Fibroblast of mammary gland (primary cell): ENCODE measurements around the gene CYP2S1.

Experiments
- DNase-seq: peaks from one replicate; pipeline ENCODE4 v3.0.0-alpha.2; 2010; ENCODE audit warnings: low read depth
- H3K4me3 ChIP-seq: 2 replicates; pipeline ENCODE4 v1.5.1; 2011; ENCODE audit warnings: low read depth, mild to moderate bottlenecking, low read length, moderate library complexity; ENCODE audit not compliant: control insufficient read depth
- TF ChIP-seq, protein P1 (sequence below): conservative IDR thresholded peaks from 2 replicates; pipeline ENCODE4 v1.5.1; 2011; ENCODE audit warnings: low read depth, low read length, inconsistent platforms; ENCODE audit not compliant: control insufficient read depth, insufficient read depth

CYP2S1 gene

DNA sequence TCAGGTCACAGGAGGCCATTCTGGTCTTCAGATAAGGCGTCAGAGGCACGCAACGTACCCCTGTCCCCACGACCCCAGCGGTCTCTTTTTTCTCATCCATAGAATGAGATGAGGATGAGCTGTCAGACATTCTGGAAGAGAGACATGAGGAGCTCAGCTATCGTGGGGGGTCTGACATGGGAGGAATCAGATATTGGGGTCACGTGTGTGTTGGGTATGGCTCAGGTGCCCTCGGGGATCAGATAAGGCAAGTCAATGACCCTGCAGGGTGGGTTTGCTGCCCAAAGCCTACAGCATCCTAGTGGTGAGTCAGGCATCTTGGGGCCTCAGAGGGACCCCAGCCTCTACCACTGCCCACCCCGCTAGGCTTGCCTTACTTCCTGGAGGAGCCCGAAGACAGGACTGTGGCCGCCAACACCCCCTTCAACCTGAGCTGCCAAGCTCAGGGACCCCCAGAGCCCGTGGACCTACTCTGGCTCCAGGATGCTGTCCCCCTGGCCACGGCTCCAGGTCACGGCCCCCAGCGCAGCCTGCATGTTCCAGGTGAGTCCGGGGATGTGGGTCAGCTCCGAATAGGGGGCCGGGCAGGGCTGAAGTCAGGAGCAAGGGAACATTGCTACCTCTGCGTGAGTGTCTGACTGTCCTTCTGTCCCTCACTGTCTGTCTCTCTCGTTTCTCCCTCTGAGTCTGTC, 28.6 kb downstream of the CYP2S1 start:
- TF ChIP-seq, protein P1, sequence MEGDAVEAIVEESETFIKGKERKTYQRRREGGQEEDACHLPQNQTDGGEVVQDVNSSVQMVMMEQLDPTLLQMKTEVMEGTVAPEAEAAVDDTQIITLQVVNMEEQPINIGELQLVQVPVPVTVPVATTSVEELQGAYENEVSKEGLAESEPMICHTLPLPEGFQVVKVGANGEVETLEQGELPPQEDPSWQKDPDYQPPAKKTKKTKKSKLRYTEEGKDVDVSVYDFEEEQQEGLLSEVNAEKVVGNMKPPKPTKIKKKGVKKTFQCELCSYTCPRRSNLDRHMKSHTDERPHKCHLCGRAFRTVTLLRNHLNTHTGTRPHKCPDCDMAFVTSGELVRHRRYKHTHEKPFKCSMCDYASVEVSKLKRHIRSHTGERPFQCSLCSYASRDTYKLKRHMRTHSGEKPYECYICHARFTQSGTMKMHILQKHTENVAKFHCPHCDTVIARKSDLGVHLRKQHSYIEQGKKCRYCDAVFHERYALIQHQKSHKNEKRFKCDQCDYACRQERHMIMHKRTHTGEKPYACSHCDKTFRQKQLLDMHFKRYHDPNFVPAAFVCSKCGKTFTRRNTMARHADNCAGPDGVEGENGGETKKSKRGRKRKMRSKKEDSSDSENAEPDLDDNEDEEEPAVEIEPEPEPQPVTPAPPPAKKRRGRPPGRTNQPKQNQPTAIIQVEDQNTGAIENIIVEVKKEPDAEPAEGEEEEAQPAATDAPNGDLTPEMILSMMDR: no peak
- no peak for DNase-seq
- peak overlapping the region; percentile 94 for H3K4me3 ChIP-seq

DNA sequence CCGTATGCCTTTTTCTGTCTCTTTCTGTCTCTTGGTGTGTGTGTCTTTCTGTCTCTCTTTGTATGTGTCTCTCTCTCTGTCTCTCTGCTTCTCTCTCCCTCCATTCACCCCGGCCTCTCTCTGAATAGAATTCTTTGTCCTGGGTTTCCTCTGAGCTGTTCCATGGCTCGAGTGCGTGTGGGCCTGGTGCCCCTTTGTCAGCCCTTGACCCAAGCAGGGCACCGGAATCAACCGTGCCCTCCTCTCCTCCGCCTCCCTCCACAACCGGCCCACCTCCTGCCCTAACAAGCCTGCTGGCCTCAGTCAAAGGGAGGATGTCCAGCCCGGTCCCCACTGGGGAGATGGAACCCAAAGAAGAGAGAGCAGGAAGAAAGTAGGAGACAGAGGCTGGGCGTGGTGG, 29.2 kb downstream of the CYP2S1 start:
- TF ChIP-seq, protein P1: no peak
- no peak overlapping the region for H3K4me3 ChIP-seq
- DNase-seq: no peak

DNA sequence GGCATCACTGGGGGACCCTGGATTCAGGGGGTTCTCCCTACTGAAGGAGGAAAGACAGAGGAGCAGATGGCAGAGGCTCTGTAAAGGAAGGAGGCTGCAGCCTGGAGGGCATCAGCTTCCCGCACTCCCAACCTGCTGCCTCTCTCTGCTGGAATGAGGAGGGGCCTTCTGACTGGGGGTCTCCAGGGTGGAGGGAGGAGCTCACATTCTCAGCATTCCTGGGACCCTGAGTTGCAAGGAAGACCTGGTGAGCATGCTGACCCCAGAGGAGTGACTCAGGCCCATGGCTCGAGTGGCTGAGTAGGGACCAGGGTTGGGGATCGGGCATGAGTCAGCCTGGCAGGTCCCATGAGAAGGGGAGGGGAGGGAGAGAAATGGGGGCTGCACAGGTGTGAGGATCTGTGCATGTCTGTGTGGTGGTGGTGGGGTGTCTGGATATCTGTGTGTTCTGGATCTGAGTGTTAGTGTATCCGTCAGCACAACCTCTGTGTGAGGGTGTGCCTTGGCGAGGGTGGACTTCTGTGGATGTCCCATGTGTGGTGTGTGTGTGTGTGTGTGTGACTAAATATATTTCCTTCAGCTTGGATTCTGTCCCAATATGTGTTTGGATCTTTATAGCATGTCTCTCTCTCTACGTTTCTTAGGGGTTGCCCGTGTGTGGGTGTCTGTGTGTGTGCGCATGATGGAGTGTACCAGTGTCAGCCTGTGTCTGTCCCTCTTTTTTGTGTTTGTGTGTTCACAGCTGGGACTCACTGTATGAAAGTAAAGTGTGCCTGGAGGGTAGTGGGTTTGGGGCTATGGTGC, 30.6 kb downstream of the CYP2S1 start:
- peak overlapping the region; percentile 26 for H3K4me3 ChIP-seq

GRCh38 chr19:41224632-41225031, 31.6 kb downstream of the CYP2S1 start:
- DNase-seq: no peak
- TF ChIP-seq, protein P1: no peak
- no peak overlapping the region for H3K4me3 ChIP-seq

More for the DNA sequence above, 30.6 kb downstream of the CYP2S1 start:
- TF ChIP-seq, protein P1: no peak
- peak; percentile 89 for DNase-seq

DNA sequence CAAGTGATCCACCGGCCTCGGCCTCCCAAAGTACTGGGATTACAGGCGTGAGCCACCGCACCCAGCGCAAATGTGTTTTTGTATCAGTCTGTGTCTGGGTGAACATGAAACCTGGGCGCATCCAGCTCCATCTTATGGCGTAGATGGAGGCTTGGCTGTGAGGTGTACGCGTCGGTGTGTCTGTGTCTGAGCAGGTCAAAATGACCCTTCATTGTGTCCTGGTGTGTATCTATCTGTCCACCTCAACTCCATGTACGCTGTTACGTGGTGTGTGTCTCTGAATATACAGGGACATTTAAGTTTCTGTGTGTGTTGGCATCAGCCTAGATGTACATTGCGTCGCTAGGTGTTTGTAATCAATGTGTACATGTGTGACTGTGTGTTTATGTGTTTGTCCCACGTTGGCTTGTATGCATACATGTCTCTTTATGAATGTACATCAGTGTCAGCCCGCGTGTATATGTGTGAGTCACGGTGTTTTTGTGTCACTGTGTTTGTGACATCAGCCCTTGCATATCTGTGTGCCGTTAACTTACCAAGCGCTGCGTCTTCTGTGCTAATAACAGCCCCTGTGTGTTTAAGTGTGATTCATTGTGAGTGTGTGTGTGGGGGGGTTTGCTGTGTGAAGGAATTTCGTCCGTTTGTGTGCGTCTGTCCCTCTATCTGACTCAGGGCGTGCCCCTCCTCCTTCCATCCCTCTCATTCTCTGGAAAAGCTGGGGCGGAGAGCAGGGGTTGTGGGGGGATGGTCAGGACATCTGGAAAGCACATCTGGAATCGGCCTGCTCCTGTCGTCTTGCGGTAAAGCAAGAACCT, 32.4 kb downstream of the CYP2S1 start:
- peak overlapping the region; percentile 43 for H3K4me3 ChIP-seq
- TF ChIP-seq, protein P1: no peak
- peak; percentile 100 for DNase-seq

DNA sequence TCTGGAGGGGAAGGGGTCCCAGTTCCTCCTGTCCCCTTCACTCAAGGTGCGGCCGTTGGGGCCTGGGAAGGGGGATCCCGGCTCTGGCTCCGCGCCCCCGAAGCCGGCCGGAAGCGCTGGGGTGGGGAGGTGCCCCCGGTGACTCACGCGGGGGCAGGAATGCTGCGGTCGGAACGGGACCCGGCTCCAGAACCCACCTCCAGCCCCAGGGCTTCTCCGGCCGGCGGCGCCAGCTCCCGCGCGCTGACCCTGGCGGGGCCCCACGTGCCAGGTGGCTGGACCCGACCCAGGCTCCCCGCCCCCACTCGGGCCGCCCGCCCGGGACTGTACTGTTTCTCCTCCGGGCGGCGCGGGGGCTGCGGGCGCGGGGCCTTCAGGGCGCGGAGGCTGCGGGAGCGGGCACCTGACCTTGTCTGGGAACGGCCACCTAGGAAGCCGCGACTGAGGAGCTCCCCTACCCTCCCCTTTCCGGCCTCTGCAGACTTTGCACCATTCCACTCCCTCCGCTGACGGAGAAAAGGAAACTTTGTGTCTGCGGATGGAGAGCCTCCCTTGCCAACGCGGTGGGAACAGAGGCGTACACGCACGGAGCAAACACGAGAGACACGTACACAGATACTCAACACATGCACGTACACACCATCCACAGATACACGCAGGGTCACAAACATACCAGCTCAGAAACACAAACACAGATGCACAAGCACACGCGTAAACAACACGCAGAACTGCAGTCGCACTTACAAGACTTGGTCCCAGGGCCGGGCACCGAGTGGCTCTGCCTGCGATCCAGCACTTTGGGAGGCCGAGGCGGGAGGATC, 33.2 kb downstream of the CYP2S1 start:
- DNase-seq: peak; percentile 76
- TF ChIP-seq, protein P1: no peak
- peak overlapping the region; percentile 43 for H3K4me3 ChIP-seq
